Endothelial cell of umbilical vein (primary cell): ENCODE measurements around the gene NUDT14.

Experiments used
- GATA2 ChIP-seq: IDR thresholded peaks from 2 replicates; pipeline ENCODE4 v1.7.0; 2011; ENCODE audit warnings: low read depth, mild to moderate bottlenecking, moderate library complexity, mixed read lengths, low read length; ENCODE audit not compliant: insufficient read length, insufficient read depth
- MYC ChIP-seq: IDR thresholded peaks from one replicate; pipeline ENCODE4 v1.6.1; 2011; ENCODE audit warnings: mild to moderate bottlenecking, low read depth, low read length
- POLR2A ChIP-seq: IDR thresholded peaks from 2 replicates; pipeline ENCODE4 v1.6.1; 2012; ENCODE audit warnings: low read depth, mild to moderate bottlenecking, control low read depth, low read length
- POLR2AphosphoS5 ChIP-seq: IDR thresholded peaks from 2 replicates; pipeline ENCODE4 v1.6.1; 2012; ENCODE audit warnings: low read depth, mild to moderate bottlenecking, control low read depth, low read length, moderate library complexity; ENCODE audit not compliant: insufficient read depth
- TF ChIP-seq, protein P1 (sequence below), 2 donors: IDR thresholded peaks; 1 replicate in 1 of 2; 2 replicates in 1 of 2; pipeline ENCODE4 v1.5.1; 2011; ENCODE audit warnings: low read length in 2 of 2, mild to moderate bottlenecking in 2 of 2, moderate library complexity in 2 of 2, control low read depth in 1 of 2, inconsistent platforms in 1 of 2, low read depth in 1 of 2; ENCODE audit not compliant: insufficient read depth in 1 of 2; ENCODE audit errors: extremely low read depth in 1 of 2

DNA sequence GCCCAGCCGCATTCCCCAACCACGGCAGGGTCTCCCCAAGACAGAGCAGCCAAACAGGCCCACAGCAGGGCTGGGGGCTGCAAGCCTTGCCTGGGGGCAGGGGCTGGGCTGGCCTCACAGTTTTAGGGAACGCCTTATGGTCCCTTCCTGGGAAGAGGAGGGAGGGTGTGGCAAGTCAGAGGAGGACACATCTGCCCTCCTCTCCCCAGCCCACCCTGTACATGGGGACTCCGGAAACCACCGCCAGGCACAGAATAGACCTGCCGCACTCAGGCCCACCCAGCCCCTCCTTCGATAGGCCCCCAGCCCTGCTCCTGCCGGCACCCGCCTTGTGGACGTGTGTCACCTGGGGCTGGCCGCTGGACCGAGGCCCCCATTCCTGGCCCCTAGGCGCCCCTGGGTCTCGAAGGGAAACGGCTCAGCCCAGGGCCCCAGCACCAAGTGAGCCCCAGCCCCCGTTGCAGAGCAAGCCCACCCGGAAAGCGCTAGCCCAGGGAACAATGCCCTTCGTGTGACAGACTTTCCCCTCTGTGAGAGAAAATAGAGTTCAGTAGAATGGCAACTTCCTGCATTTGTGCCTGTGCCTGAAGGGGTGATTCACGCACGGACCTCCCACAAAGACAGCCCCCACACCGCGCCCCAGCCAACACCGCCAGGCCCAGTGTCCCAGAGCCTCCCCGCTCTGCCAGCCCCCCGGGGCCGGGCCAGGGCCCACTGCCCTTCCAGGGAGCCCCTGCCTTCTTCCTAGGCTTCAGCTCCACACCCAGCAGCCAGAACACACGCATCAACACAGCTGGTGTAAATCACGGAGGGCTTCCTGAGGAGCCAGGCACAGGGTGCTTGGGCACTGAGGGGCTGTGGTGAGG, 12.0 kb upstream of the NUDT14 start:
- TF ChIP-seq, protein P1, sequence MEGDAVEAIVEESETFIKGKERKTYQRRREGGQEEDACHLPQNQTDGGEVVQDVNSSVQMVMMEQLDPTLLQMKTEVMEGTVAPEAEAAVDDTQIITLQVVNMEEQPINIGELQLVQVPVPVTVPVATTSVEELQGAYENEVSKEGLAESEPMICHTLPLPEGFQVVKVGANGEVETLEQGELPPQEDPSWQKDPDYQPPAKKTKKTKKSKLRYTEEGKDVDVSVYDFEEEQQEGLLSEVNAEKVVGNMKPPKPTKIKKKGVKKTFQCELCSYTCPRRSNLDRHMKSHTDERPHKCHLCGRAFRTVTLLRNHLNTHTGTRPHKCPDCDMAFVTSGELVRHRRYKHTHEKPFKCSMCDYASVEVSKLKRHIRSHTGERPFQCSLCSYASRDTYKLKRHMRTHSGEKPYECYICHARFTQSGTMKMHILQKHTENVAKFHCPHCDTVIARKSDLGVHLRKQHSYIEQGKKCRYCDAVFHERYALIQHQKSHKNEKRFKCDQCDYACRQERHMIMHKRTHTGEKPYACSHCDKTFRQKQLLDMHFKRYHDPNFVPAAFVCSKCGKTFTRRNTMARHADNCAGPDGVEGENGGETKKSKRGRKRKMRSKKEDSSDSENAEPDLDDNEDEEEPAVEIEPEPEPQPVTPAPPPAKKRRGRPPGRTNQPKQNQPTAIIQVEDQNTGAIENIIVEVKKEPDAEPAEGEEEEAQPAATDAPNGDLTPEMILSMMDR (IDR thresholded peaks at IDR 0.05; ENCODE audit: extremely low read depth in 1 of 2, insufficient read depth in 1 of 2, low read depth in 1 of 2, low read length in 2 of 2): no peak
- TF ChIP-seq GATA2 (no peak), POLR2AphosphoS5 (peak; percentile 83), MYC (no peak), POLR2A (no peak)
